GM12878 (cell line): Measurements from ENCODE around the gene FETUB. TPM values are rescaled to one million over a fixed set of nuclear protein-coding genes. Genes with fewer than 3 reads are reported as not detected.

Experiments used
- ATAC-seq: fragments of 200-7000 bp; cut with Tn5 transposase; 3 replicates; pipeline ENCODE4 v1.9.1; 2020; ENCODE audit warnings: mild to moderate bottlenecking, moderate library complexity
- BruUV-seq: library from RNA; stranded (reverse); fragments of 400-500 nt; replicated peaks from 2 replicates; lab custom pipeline; 2021; lab: Mats Ljungman, UMichigan
- CTCF ChIA-PET: fragments of 300-600 bp; sonication (Branson Sonifier 250); formaldehyde crosslinking; extraction: SDS; loops from one replicate; lab custom pipeline; 2021; ENCODE audit warnings: inconsistent platforms; lab: Yijun Ruan, JAX
- POLR2A ChIA-PET: fragments of 350-600 bp; formaldehyde crosslinking; extraction: SDS; loops from one replicate; lab custom pipeline; 2021; ENCODE audit warnings: inconsistent platforms; lab: Charles Lee
- RAD21 ChIA-PET: fragments of 300-600 bp; sonication (Branson Sonifier 250); formaldehyde crosslinking; loops from one replicate; lab custom pipeline; 2023; ENCODE audit warnings: antibody characterized with exemption; ENCODE audit not compliant: unreplicated experiment; lab: Charles Lee
- SMC1A ChIA-PET: fragments of 300-600 bp; sonication (Branson Sonifier 250); formaldehyde crosslinking; loops from one replicate; lab custom pipeline; 2023; ENCODE audit not compliant: unreplicated experiment, uncharacterized antibody; lab: Charles Lee
- DNase-seq: peaks from one replicate; pipeline ENCODE4 v3.0.0-alpha.2; 2011; ENCODE audit warnings: low read depth, low spot score
- FAIRE-seq: peaks from 3 replicates; lab custom pipeline; 2011; peaks lifted over from hg19 to GRCh38; lab: Jason Lieb, UNC
- H2AFZ ChIP-seq: 2 replicates; pipeline ENCODE4 v1.6.0; 2011; ENCODE audit warnings: low read depth, low read length, control low read depth; ENCODE audit not compliant: control insufficient read depth
- H3K27ac ChIP-seq: 2 replicates; pipeline ENCODE4 v1.5.1; 2011; ENCODE audit warnings: control low read depth; ENCODE audit not compliant: control insufficient read depth, insufficient read depth
- H3K27me3 ChIP-seq, 2 experiments: replicated peaks in 1 of 2; 2 replicates each; pipeline versions ENCODE4 v1.6.0 to v1.6.1; 2011; ENCODE audit warnings: low read length in 1 of 2; ENCODE audit not compliant: control insufficient read depth in 2 of 2, insufficient read depth in 2 of 2
- H3K36me3 ChIP-seq, 2 experiments: 2 replicates each; pipeline ENCODE4 v1.5.1; 2011; ENCODE audit warnings: low read length in 1 of 2; ENCODE audit not compliant: control insufficient read depth in 2 of 2, insufficient read depth in 2 of 2
- H3K4me1 ChIP-seq: 2 replicates; pipeline ENCODE4 v1.6.1; 2011; ENCODE audit warnings: mild to moderate bottlenecking, low read length, moderate library complexity, mixed read lengths; ENCODE audit not compliant: control insufficient read depth, insufficient read depth
- H3K4me2 ChIP-seq: 2 replicates; pipeline ENCODE4 v1.6.0; 2011; ENCODE audit warnings: control low read depth; ENCODE audit not compliant: control insufficient read depth, insufficient read depth
- H3K4me3 ChIP-seq: fragments of 200-600 bp; sonication (generic); 2 replicates; pipeline ENCODE4 v1.5.1; 2016
- H3K79me2 ChIP-seq: 2 replicates; pipeline ENCODE4 v1.6.0; 2011; ENCODE audit warnings: low read length; ENCODE audit not compliant: control insufficient read depth, insufficient read depth
- H3K9ac ChIP-seq: 2 replicates; pipeline ENCODE4 v1.8.0; 2011; ENCODE audit warnings: low read length, control low read depth, mixed read lengths; ENCODE audit not compliant: control insufficient read depth, insufficient read depth
- H3K9me3 ChIP-seq: replicated peaks from 3 replicates; pipeline ENCODE4 v1.5.1; 2011; ENCODE audit warnings: mild to moderate bottlenecking, low read length; ENCODE audit not compliant: control insufficient read depth, insufficient read depth
- H4K20me1 ChIP-seq: 2 replicates; pipeline ENCODE4 v1.6.0; 2011; ENCODE audit not compliant: control insufficient read depth, insufficient read depth
- MYB ChIP-seq: fragments of 150-350 bp; IDR thresholded peaks from 2 replicates; pipeline ENCODE4 v1.6.1; 2014; ENCODE audit warnings: mild to moderate bottlenecking, low read depth, low read length, borderline replicate concordance
- MYC ChIP-seq: IDR thresholded peaks from 2 replicates; pipeline ENCODE4 v1.6.1; 2011; ENCODE audit warnings: mild to moderate bottlenecking, low read length, moderate library complexity, inconsistent platforms; ENCODE audit not compliant: insufficient read depth, insufficient replicate concordance, insufficient read length, severe bottlenecking
- POLR2AphosphoS2 ChIP-seq: IDR thresholded peaks from 2 replicates; pipeline ENCODE4 v1.6.1; 2011; ENCODE audit warnings: low read depth, mild to moderate bottlenecking, low read length, improper control_type of control experiment, moderate library complexity
- POLR2AphosphoS5 ChIP-seq: IDR thresholded peaks from 2 replicates; pipeline ENCODE4 v1.6.1; 2011; ENCODE audit warnings: mild to moderate bottlenecking, low read length, inconsistent platforms
- RB1 ChIP-seq: fragments of 450-650 bp; formaldehyde crosslinking; IDR thresholded peaks from 2 replicates; pipeline ENCODE4 v1.6.1; 2017; ENCODE audit warnings: mild to moderate bottlenecking, borderline replicate concordance
- RFX5 ChIP-seq: IDR thresholded peaks from 2 replicates; pipeline ENCODE4 v1.6.1; 2011; ENCODE audit warnings: low read depth, low read length, improper control_type of control experiment
- SMAD1 ChIP-seq: fragments of 450-650 bp; IDR thresholded peaks from 2 replicates; pipeline ENCODE4 v1.6.1; 2018; ENCODE audit warnings: mild to moderate bottlenecking, low read depth; ENCODE audit not compliant: partially characterized antibody
- SMC3 ChIP-seq: IDR thresholded peaks from 2 replicates; pipeline ENCODE4 v1.6.1; 2011; ENCODE audit warnings: low read length, improper control_type of control experiment, borderline replicate concordance
- SUZ12 ChIP-seq: fragments of 200-600 bp; sonication (generic); IDR thresholded peaks from one replicate; pipeline ENCODE4 v1.6.1; 2018; ENCODE audit warnings: antibody characterized with exemption, mild to moderate bottlenecking; ENCODE audit not compliant: unreplicated experiment
- TCF3 ChIP-seq: IDR thresholded peaks from 2 replicates; pipeline ENCODE4 v1.6.1; 2012; ENCODE audit warnings: low read depth, mild to moderate bottlenecking, low read length, borderline replicate concordance; ENCODE audit not compliant: insufficient read depth
- TCF7 ChIP-seq: IDR thresholded peaks from 2 replicates; pipeline ENCODE4 v1.6.1; 2014; ENCODE audit warnings: antibody characterized with exemption, borderline replicate concordance
- WGBS: methylation state at CpG from one replicate; pipeline ENCODE4 v1.1.6; 2016; ENCODE audit warnings: low lambda C conversion rate; ENCODE audit not compliant: insufficient replicate concordance, insufficient coverage; ENCODE audit errors: missing lambda C conversion rate; 5-methylcytosine and 5-hydroxymethylcytosine counted together
- in situ Hi-C: fragments of 300-500 bp; cut with MboI; formaldehyde crosslinking; loops from 9 replicates; pipeline ENCODE4 v1.14.3; 2018; ENCODE audit warnings: mixed read lengths
- intact Hi-C: fragments of 100-400 bp; cut with micrococcal nuclease; formaldehyde crosslinking; loops from one replicate; pipeline ENCODE4 v1.14.2; 2022; ENCODE audit not compliant: unreplicated experiment
- polyA plus RNA-seq, 11 experiments: library from polyadenylated mRNA; depleted of rRNA in 4 of 11; unstranded in 6 of 11; stranded (reverse) in 5 of 11; fragments of >200 nt; fragmentation: Nextera tagmentation in 4 of 11; fragmentation: Illumina TruSeq in 1 of 11; extraction: Ambion mirVana in 4 of 11; extraction: Trizol in 1 of 11; gene quantifications; 1 replicate in 1 of 11; 2 replicates in 10 of 11; pipeline versions ENCODE4 v1.2.1 to v1.2.3, GENCODE V29; 2011 to 2016; ENCODE audit warnings: inconsistent platforms in 2 of 11, missing spikeins in 2 of 11, low read depth in 1 of 11
- total RNA-seq, 4 experiments: library from RNA; depleted of rRNA in 3 of 4; stranded (reverse); fragments of >200 nt in 3 of 4; fragmentation: Illumina TruSeq in 1 of 4; extraction: Trizol in 1 of 4; gene quantifications; 2 replicates each; pipeline versions ENCODE4 v1.2.1 to v1.2.3, GENCODE V29; 2013 to 2021
- TF ChIP-seq, protein P1 (sequence below): fragments of 450-650 bp; IDR thresholded peaks from 2 replicates; pipeline ENCODE4 v1.6.1; 2017; ENCODE audit warnings: low read depth, mild to moderate bottlenecking, moderate library complexity

Gene FETUB
- total and polyA plus RNA-seq, 10 of the 15 experiments (the other 5 are each of a cell fraction or from before 2014, with no cell fraction given) = not detected

GRCh38 chr3:186638259-186638658 is 1.9 kb upstream of the FETUB start (continued):
- TF ChIP-seq MYB (no peak), MYC (no peak), TCF3 (no peak)
- TF ChIP-seq, protein P1, sequence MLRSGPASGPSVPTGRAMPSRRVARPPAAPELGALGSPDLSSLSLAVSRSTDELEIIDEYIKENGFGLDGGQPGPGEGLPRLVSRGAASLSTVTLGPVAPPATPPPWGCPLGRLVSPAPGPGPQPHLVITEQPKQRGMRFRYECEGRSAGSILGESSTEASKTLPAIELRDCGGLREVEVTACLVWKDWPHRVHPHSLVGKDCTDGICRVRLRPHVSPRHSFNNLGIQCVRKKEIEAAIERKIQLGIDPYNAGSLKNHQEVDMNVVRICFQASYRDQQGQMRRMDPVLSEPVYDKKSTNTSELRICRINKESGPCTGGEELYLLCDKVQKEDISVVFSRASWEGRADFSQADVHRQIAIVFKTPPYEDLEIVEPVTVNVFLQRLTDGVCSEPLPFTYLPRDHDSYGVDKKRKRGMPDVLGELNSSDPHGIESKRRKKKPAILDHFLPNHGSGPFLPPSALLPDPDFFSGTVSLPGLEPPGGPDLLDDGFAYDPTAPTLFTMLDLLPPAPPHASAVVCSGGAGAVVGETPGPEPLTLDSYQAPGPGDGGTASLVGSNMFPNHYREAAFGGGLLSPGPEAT = no peak

DNA sequence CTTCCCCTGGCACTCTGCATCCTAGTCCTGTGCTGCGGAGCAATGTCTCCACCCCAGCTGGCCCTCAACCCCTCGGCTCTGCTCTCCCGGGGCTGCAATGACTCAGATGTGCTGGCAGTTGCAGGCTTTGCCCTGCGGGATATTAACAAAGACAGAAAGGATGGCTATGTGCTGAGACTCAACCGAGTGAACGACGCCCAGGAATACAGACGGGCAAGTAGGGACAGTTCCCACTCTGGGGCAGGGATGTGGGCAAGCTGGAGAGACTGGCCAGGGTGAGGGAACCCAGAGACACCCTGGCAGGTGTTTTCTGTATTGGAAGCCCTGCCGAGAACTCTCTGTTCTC is 247 bp downstream of the FETUB start:
- RAD21 ChIA-PET = no interaction called here
- no peak overlapping the region for H3K4me2 ChIP-seq
- no peak for FAIRE-seq

More for the DNA sequence above, 247 bp downstream of the FETUB start:
- Histone ChIP-seq H3K9ac (no peak overlapping the region), H3K4me3 (no peak overlapping the region), H3K27me3 (peaks cover 0 to 3% of the 10 kb centered on the region in 2 experiments; a peak in 2 of 4 replicates), H3K9me3 (no peaks in the 10 kb centered on the region; the same call in 2 of the 3 replicates), H4K20me1 (no peaks in the 10 kb centered on the region), H3K4me1 (no peaks in the 10 kb centered on the region), H2AFZ (no peak overlapping the region), H3K36me3 (no peaks in the 10 kb centered on the region), H3K79me2 (no peaks in the 10 kb centered on the region), H3K27ac (no peak overlapping the region)
- DNase-seq (no peak), ATAC-seq (no peak)
- ChIA-PET SMC1A (no interaction called here), POLR2A (no interaction called here), CTCF (interaction anchor here (1.2 to 2.1 kb wide), 2 partner anchors 23 to 24 kb away, joined by 5 to 9 read pairs; no protein-coding TSS in a partner anchor)
- 72% methylated on average over 9 of the region's 9 CpGs for WGBS
- no TSS peak for BruUV-seq
- intact Hi-C loops (no loop called here), in situ Hi-C loops (no loop called here)
- TF ChIP-seq SMC3 (no peak), RFX5 (no peak), SUZ12 (no peak), POLR2AphosphoS2 (no peak), POLR2AphosphoS5 (no peak), SMAD1 (no peak), TCF7 (no peak), RB1 (no peak)
